IMR-90 (cell line): ENCODE results near the gene KLHL40. TPM values are rescaled to one million over a fixed set of nuclear protein-coding genes. Genes with fewer than 3 reads are reported as not detected.

Source experiments
- ATAC-seq: fragments of 200-7000 bp; cut with Tn5 transposase; 2 replicates; pipeline ENCODE4 v1.9.1; 2020; ENCODE audit warnings: low read depth, mild to moderate bottlenecking, moderate library complexity
- BruUV-seq: library from RNA; stranded (reverse); fragments of 400-500 nt; replicated peaks from 2 replicates; lab custom pipeline; 2021; lab: Mats Ljungman, UMichigan
- CTCF ChIA-PET: fragments of 300-600 bp; formaldehyde crosslinking; extraction: SDS; loops from one replicate; lab custom pipeline; 2021; ENCODE audit warnings: antibody characterized with exemption; lab: Yijun Ruan, JAX
- POLR2A ChIA-PET: fragments of 300-600 bp; sonication (Branson Sonifier 250); formaldehyde crosslinking; loops from one replicate; lab custom pipeline; 2022; ENCODE audit warnings: antibody characterized with exemption; ENCODE audit not compliant: unreplicated experiment; lab: Charles Lee
- DNase-seq: peaks from one replicate; pipeline ENCODE4 v3.0.0; 2013
- H2AFZ ChIP-seq: replicated peaks from 2 replicates; pipeline ENCODE3; 2013; ENCODE audit warnings: low read length, mild to moderate bottlenecking; ENCODE audit not compliant: poor library complexity
- H2AK5ac ChIP-seq: 2 replicates; pipeline ENCODE4 v1.6.1; 2013; ENCODE audit warnings: low read depth, low read length, inconsistent platforms
- H2AK9ac ChIP-seq: replicated peaks from 2 replicates; pipeline ENCODE3; 2013; ENCODE audit warnings: mild to moderate bottlenecking, low read depth, low read length, moderate library complexity; ENCODE audit not compliant: poor library complexity
- H2BK120ac ChIP-seq: 2 replicates; pipeline ENCODE4 v1.6.1; 2013; ENCODE audit warnings: low read depth, low read length, inconsistent platforms
- H2BK15ac ChIP-seq: 3 replicates; pipeline ENCODE4 v1.6.1; 2013; ENCODE audit warnings: low read depth, low read length, inconsistent platforms
- H2BK20ac ChIP-seq: 2 replicates; pipeline ENCODE4 v1.6.1; 2013; ENCODE audit warnings: low read depth, mild to moderate bottlenecking, inconsistent platforms, low read length, moderate library complexity
- H2BK5ac ChIP-seq: 2 replicates; pipeline ENCODE4 v1.6.1; 2013; ENCODE audit warnings: mild to moderate bottlenecking, low read depth, low read length, inconsistent platforms; ENCODE audit not compliant: poor library complexity, severe bottlenecking
- H3K14ac ChIP-seq: replicated peaks from 2 replicates; pipeline ENCODE4 v1.6.1; 2013; ENCODE audit warnings: low read depth, low read length, inconsistent platforms
- H3K18ac ChIP-seq: 2 replicates; pipeline ENCODE4 v1.6.1; 2013; ENCODE audit warnings: low read depth, low read length, control low read depth
- H3K23ac ChIP-seq: 2 replicates; pipeline ENCODE4 v1.6.1; 2013; ENCODE audit warnings: low read depth, low read length, inconsistent platforms
- H3K27ac ChIP-seq: 2 replicates; pipeline ENCODE4 v1.5.1; 2013; ENCODE audit warnings: mild to moderate bottlenecking, control low read depth, low read length; ENCODE audit not compliant: insufficient read depth
- H3K27me3 ChIP-seq: 2 replicates; pipeline ENCODE4 v1.6.1; 2013; ENCODE audit warnings: low read length; ENCODE audit not compliant: control insufficient read depth, insufficient read depth
- H3K36me3 ChIP-seq: 2 replicates; pipeline ENCODE4 v1.6.1; 2013; ENCODE audit warnings: low read length, mixed read lengths; ENCODE audit not compliant: control insufficient read depth, insufficient read depth
- H3K4ac ChIP-seq: 2 replicates; pipeline ENCODE4 v1.6.1; 2013; ENCODE audit warnings: low read depth, low read length, inconsistent platforms
- H3K4me1 ChIP-seq: 2 replicates; pipeline ENCODE4 v1.6.1; 2013; ENCODE audit warnings: low read length, mixed read lengths; ENCODE audit not compliant: control insufficient read depth, insufficient read depth
- H3K4me2 ChIP-seq: 2 replicates; pipeline ENCODE4 v1.6.1; 2013; ENCODE audit warnings: low read depth, mild to moderate bottlenecking, control low read depth, low read length, moderate library complexity
- H3K4me3 ChIP-seq: 2 replicates; pipeline ENCODE4 v1.5.1; 2013; ENCODE audit warnings: low read depth, mild to moderate bottlenecking, control low read depth, low read length, moderate library complexity; ENCODE audit not compliant: insufficient read depth
- H3K56ac ChIP-seq: 2 replicates; pipeline ENCODE4 v1.6.1; 2013; ENCODE audit warnings: low read length, inconsistent platforms; ENCODE audit not compliant: insufficient read depth; ENCODE audit errors: extremely low read depth
- H3K79me1 ChIP-seq, 2 experiments: 2 replicates each; pipeline ENCODE4 v1.6.1; 2013; ENCODE audit warnings: low read length in 2 of 2, inconsistent platforms in 1 of 2, low read depth in 1 of 2
- H3K9ac ChIP-seq: 2 replicates; pipeline ENCODE4 v1.6.1; 2013; ENCODE audit warnings: low read depth, low read length, control low read depth
- H3K9me1 ChIP-seq: 2 replicates; pipeline ENCODE4 v1.6.1; 2013; ENCODE audit warnings: low read length, inconsistent platforms; ENCODE audit not compliant: insufficient read depth
- H3K9me3 ChIP-seq: 2 replicates; pipeline ENCODE4 v1.6.1; 2013; ENCODE audit warnings: low read length; ENCODE audit not compliant: control insufficient read depth, insufficient read depth
- H4K20me1 ChIP-seq: 2 replicates; pipeline ENCODE4 v1.6.1; 2013; ENCODE audit warnings: low read length, inconsistent platforms; ENCODE audit not compliant: insufficient read depth
- H4K5ac ChIP-seq: 2 replicates; pipeline ENCODE4 v1.6.1; 2013; ENCODE audit warnings: mild to moderate bottlenecking, low read depth, low read length, control low read depth
- H4K8ac ChIP-seq, 2 experiments: 2 replicates each; pipeline ENCODE4 v1.6.1; 2013; ENCODE audit warnings: low read depth in 2 of 2, low read length in 2 of 2, control low read depth in 1 of 2, inconsistent platforms in 1 of 2
- H4K91ac ChIP-seq: 2 replicates; pipeline ENCODE4 v1.6.1; 2013; ENCODE audit warnings: low read depth, low read length, inconsistent platforms; ENCODE audit not compliant: insufficient read depth
- CEBPB ChIP-seq: IDR thresholded peaks from 2 replicates; pipeline ENCODE4 v1.6.1; 2012; ENCODE audit warnings: low read depth, low read length, improper control_type of control experiment
- CHD1 ChIP-seq: IDR thresholded peaks from 2 replicates; pipeline ENCODE4 v1.6.1; 2012; ENCODE audit warnings: low read depth, low read length, improper control_type of control experiment
- FOS ChIP-seq: fragments of 150-350 bp; IDR thresholded peaks from 2 replicates; pipeline ENCODE4 v1.6.1; 2016; ENCODE audit warnings: low read depth, low read length
- MAFK ChIP-seq: IDR thresholded peaks from 2 replicates; pipeline ENCODE4 v1.6.1; 2012; ENCODE audit warnings: low read depth, low read length, improper control_type of control experiment
- MAZ ChIP-seq: IDR thresholded peaks from 2 replicates; pipeline ENCODE4 v1.6.1; 2012; ENCODE audit warnings: low read depth, mild to moderate bottlenecking, low read length, improper control_type of control experiment, moderate library complexity, borderline replicate concordance
- NFE2L2 ChIP-seq: fragments of 150-350 bp; IDR thresholded peaks from 2 replicates; pipeline ENCODE4 v1.6.1; 2016; ENCODE audit warnings: low read depth, mild to moderate bottlenecking, low read length
- POLR2A ChIP-seq: IDR thresholded peaks from 2 replicates; pipeline ENCODE4 v1.6.1; 2012; ENCODE audit warnings: mild to moderate bottlenecking, low read depth, low read length
- RAD21 ChIP-seq: IDR thresholded peaks from 2 replicates; pipeline ENCODE4 v1.6.1; 2012; ENCODE audit warnings: low read length, improper control_type of control experiment
- RCOR1 ChIP-seq: IDR thresholded peaks from 2 replicates; pipeline ENCODE4 v1.6.1; 2012; ENCODE audit warnings: mild to moderate bottlenecking, low read length, improper control_type of control experiment; ENCODE audit not compliant: insufficient replicate concordance
- RFX5 ChIP-seq: IDR thresholded peaks from 2 replicates; pipeline ENCODE4 v1.8.0; 2012; ENCODE audit warnings: low read depth, mild to moderate bottlenecking, low read length, moderate library complexity
- SMC3 ChIP-seq: fragments of 150-350 bp; IDR thresholded peaks from 2 replicates; pipeline ENCODE4 v1.6.1; 2016; ENCODE audit warnings: low read depth, mild to moderate bottlenecking, antibody characterized with exemption, low read length, moderate library complexity
- WGBS, 2 experiments: methylation state at CpG; one replicate each; pipeline versions ENCODE4 v1.1.5 to v1.1.7; 2013; ENCODE audit warnings: missing lambda C conversion rate in 2 of 2; ENCODE audit not compliant: insufficient read length in 1 of 2; ENCODE audit errors: extremely low coverage in 2 of 2; 5-methylcytosine and 5-hydroxymethylcytosine counted together
- dilution Hi-C: fragments of 300-500 bp; cut with HindIII; formaldehyde crosslinking; loops from one replicate; pipeline ENCODE4 v1.14.3; 2018; ENCODE audit warnings: low sequenced_read_pairs; ENCODE audit not compliant: unreplicated experiment
- in situ Hi-C: fragments of 300-500 bp; cut with MboI; formaldehyde crosslinking; loops from 3 replicates; pipeline ENCODE4 v1.14.3; 2019; ENCODE audit warnings: low sequenced_read_pairs, inconsistent platforms, mixed read lengths
- intact Hi-C: fragments of 100-400 bp; cut with micrococcal nuclease; formaldehyde crosslinking; loops from 2 replicates; pipeline ENCODE4 v1.10.0; 2022
- polyA plus RNA-seq, 3 experiments: library from polyadenylated mRNA; depleted of rRNA; stranded (reverse); fragments of >200 nt; gene quantifications; 2 replicates each; pipeline ENCODE4 v1.2.3, GENCODE V29; 2012; ENCODE audit warnings: low replicate concordance in 1 of 3
- total RNA-seq: library from RNA; depleted of rRNA; stranded (reverse); fragments of >200 nt; gene quantifications from 2 replicates; pipeline ENCODE4 v1.2.3, GENCODE V29; 2012
- TF ChIP-seq, protein P1 (sequence below): conservative IDR thresholded peaks from 2 replicates; pipeline ENCODE4 v1.5.1; 2012; ENCODE audit warnings: mild to moderate bottlenecking, low read depth, low read length, improper control_type of control experiment

The KLHL40 gene
- total and polyA plus RNA-seq, 2 of the 4 experiments (the other 2 are of a cell fraction) = not detected

DNA sequence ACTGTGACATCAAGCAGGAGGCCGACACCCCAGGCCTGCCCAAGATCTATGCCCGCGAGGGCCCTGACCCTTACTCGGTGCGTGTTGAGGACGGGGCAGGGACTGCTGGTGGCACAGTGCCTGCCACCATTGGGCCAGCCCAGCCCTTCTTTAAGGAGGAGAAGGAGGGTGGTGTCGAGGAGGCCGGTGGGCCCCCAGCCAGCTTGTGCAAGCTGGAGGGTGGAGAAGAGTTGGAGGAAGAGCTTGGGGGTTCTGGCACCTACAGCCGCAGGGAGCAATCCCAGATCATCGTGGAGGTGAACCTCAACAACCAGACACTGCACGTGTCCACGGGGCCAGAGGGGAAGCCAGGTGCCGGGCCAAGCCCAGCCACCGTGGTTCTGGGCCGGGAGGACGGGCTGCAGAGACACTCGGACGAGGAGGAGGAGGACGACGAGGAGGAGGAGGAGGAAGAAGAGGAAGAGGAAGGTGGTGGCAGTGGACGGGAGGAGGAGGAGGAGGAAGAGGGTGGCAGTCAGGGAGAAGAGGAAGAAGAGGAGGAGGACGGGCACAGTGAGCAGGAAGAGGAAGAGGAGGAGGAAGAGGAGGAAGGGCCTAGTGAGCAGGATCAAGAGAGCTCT lies 26.5 kb upstream of the KLHL40 start:
- no peak overlapping the region for H2BK120ac ChIP-seq
- no TSS peak for BruUV-seq
- H2AK9ac ChIP-seq = no peak overlapping the region
- in situ Hi-C loops = no loop called here
- H3K9me1 ChIP-seq = peaks cover 31% of the 10 kb centered on the region
- intact Hi-C loops = loop anchor here (5.0 kb wide), 1 partner anchor 567 kb away; the partner anchor contains the start of gene TRAK1
- 76% methylated on average over 6 of the region's 22 CpGs; no CpG with 5 or more reads in 1 of the 2 experiments for WGBS, 2 experiments
- no peak overlapping the region for H3K9ac ChIP-seq
- CTCF ChIA-PET = no interaction called here
- POLR2A ChIA-PET = no interaction called here
- dilution Hi-C loops = no loop called here
- H2BK20ac ChIP-seq = no peak overlapping the region
- H3K4me3 ChIP-seq = no peak overlapping the region
- H3K79me1 ChIP-seq = peaks cover 12 to 49% of the 10 kb centered on the region in 2 experiments
- H2BK5ac ChIP-seq = no peak overlapping the region
- no peaks in the 10 kb centered on the region for H3K9me3 ChIP-seq
- H3K23ac ChIP-seq = no peak overlapping the region
- H3K36me3 ChIP-seq = peaks cover 21% of the 10 kb centered on the region; the same call in 1 of the 2 replicates
- H3K4me2 ChIP-seq = no peak overlapping the region
- no peak overlapping the region for H4K5ac ChIP-seq
- no peak overlapping the region for H2AFZ ChIP-seq
- H4K8ac ChIP-seq = no peak overlapping the region
- H3K27me3 ChIP-seq = no peaks in the 10 kb centered on the region
- no peak overlapping the region for H3K27ac ChIP-seq
- no peak overlapping the region for H2AK5ac ChIP-seq
- no peak overlapping the region for H4K91ac ChIP-seq
- peaks cover 30% of the 10 kb centered on the region for H4K20me1 ChIP-seq
- H3K18ac ChIP-seq = no peak overlapping the region
- TF ChIP-seq MAFK (no peak), MAZ (no peak), CEBPB (no peak), FOS (no peak), RAD21 (no peak), CHD1 (no peak), NFE2L2 (no peak), RCOR1 (no peak), POLR2A (no peak), SMC3 (no peak), RFX5 (no peak)
- TF ChIP-seq, protein P1, sequence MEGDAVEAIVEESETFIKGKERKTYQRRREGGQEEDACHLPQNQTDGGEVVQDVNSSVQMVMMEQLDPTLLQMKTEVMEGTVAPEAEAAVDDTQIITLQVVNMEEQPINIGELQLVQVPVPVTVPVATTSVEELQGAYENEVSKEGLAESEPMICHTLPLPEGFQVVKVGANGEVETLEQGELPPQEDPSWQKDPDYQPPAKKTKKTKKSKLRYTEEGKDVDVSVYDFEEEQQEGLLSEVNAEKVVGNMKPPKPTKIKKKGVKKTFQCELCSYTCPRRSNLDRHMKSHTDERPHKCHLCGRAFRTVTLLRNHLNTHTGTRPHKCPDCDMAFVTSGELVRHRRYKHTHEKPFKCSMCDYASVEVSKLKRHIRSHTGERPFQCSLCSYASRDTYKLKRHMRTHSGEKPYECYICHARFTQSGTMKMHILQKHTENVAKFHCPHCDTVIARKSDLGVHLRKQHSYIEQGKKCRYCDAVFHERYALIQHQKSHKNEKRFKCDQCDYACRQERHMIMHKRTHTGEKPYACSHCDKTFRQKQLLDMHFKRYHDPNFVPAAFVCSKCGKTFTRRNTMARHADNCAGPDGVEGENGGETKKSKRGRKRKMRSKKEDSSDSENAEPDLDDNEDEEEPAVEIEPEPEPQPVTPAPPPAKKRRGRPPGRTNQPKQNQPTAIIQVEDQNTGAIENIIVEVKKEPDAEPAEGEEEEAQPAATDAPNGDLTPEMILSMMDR = no peak
- no peak overlapping the region for H3K14ac ChIP-seq
- H3K4me1 ChIP-seq = peaks cover 13% of the 10 kb centered on the region
- no peak overlapping the region for H2BK15ac ChIP-seq
- DNase-seq = no peak
- H3K56ac ChIP-seq = no peak overlapping the region
- no peak for ATAC-seq
- no peak overlapping the region for H3K4ac ChIP-seq
